Kidney epithelial cell (primary cell): Measurements from ENCODE around the gene PLPPR3. TPM values are rescaled to one million over a fixed set of nuclear protein-coding genes. Genes with fewer than 3 reads are reported as not detected.

ENCODE experiments used
- DNase-seq: peaks from one replicate; pipeline ENCODE4 v3.0.0-alpha.2; 2010; ENCODE audit warnings: low read depth
- H3K27me3 ChIP-seq: 2 replicates; pipeline ENCODE4 v1.6.0; 2011; ENCODE audit warnings: low read length; ENCODE audit not compliant: control insufficient read depth, insufficient read depth
- H3K36me3 ChIP-seq: 2 replicates; pipeline ENCODE4 v1.5.1; 2011; ENCODE audit warnings: low read length; ENCODE audit not compliant: control insufficient read depth, insufficient read depth
- H3K4me3 ChIP-seq: 2 replicates; pipeline ENCODE4 v1.5.1; 2011; ENCODE audit warnings: low read depth, mild to moderate bottlenecking, control low read depth, low read length
- CTCF ChIP-seq: IDR thresholded peaks from 2 replicates; pipeline ENCODE4 v1.5.1; 2011; ENCODE audit warnings: mild to moderate bottlenecking, moderate library complexity, low read length, control low read depth, inconsistent platforms; ENCODE audit not compliant: insufficient read depth, poor library complexity, severe bottlenecking
- total RNA-seq: library from RNA; depleted of rRNA; stranded (reverse); fragments of >200 nt; gene quantifications from 2 replicates; pipeline ENCODE4 v1.2.3, GENCODE V29; 2015

The PLPPR3 gene
- total RNA-seq, 1 donor from 2014 or later: 2.9 TPM

DNA sequence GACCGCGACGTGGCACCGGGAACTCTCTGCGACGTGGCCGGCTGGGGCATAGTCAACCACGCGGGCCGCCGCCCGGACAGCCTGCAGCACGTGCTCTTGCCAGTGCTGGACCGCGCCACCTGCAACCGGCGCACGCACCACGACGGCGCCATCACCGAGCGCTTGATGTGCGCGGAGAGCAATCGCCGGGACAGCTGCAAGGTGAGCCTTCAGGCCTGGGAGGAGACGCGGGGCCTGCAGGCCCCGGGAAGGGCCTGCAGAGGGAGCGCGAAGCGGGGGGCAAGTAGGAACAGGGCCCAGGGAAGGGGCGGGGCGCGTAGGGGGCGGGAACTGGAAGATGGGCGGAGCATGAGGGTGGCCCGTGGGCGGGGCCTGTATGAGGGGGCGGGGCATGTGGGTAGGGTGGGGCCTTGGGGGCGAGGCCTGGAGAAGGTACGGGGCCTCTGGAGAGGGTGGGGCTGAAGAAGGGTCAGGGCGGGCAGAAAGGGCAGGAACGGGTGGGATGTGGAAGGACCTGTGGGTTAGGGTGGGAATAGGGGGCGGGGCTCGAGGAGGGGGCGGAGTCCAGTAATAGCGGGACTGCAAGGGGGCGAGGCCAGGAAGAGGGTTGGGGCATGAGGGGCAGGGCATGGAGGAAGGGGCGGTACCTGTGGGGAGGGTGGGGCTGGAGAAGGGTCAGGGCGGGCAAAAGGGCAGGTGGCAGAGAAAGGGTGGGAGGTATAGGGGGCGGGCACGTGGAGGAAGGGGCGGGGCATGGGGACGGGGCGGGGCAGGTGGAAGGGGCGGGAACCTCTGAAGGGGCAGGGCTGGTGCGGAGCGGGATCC, 40.2 kb upstream of the PLPPR3 start:
- peaks cover 22% of the 10 kb centered on the region for H3K27me3 ChIP-seq
- no peak overlapping the region for H3K4me3 ChIP-seq
- no peak for DNase-seq
- TF ChIP-seq CTCF: peak; percentile 26
- H3K36me3 ChIP-seq: no peaks in the 10 kb centered on the region

- DNase-seq: no peak
- no peak for TF ChIP-seq CTCF
- Histone ChIP-seq H3K36me3 (no peaks in the 10 kb centered on the region), H3K4me3 (no peak overlapping the region), H3K27me3 (peaks cover 22% of the 10 kb centered on the region)
Observed at GRCh38 chr19:861141-861755, 39.5 kb upstream of the PLPPR3 start.

DNA sequence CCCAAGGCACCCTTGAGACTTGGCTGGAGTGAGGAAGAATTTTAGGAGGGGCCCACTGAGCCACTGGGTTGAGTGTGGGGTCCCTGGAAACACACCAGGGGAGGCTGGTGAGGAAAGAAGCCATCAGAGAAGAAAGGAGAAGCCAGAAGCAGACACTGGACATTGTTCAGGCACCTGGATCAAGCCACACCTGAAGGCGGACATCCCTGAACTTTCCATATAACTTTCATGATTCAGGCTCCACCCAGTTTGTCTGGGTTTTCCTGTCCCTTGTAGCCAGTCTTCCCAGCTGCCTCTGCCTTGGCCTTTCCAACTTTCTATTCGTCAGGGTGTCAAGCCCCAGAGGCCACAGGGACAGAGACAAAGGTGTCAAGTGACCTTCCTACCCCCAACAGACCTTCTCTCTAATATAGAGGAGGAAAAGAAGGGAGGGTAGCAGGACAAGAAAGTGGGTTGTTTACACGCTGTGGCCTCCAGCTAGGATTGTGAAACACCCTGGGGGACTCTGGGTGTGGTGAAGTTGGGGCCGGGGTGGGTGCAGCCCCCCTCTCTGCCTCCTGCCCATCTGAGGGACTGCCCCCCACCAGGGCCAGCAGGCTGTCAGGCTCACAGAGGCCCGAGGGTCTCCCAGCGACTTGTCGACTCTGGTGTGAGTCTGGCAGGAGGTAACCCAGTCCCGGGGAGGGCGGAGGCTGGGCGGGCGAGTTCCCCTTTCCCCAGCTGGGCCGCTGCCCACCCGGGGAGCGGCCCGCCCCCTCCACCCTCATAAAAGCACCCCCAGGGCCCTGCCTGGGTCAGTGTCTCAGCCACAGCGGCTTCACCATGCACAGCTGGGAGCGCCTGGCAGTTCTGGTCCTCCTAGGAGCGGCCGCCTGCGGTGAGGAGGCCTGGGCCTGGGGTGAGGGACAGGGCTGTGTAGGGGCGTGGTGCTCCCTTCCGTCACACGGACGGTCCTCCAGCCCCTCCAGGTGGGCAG, 37.4 kb upstream of the PLPPR3 start, which contains the start of gene CFD:
CFD (plus strand) TSS at position 797 of the 976 bp plus-strand sequence; CDS start at position 823, 26 bp downstream.
- H3K36me3 ChIP-seq: no peaks in the 10 kb centered on the region
- no peak for TF ChIP-seq CTCF
- DNase-seq: no peak
- H3K27me3 ChIP-seq: peaks cover 29% of the 10 kb centered on the region
- H3K4me3 ChIP-seq: peak within 1 kb of the TSS; percentile 34

DNA sequence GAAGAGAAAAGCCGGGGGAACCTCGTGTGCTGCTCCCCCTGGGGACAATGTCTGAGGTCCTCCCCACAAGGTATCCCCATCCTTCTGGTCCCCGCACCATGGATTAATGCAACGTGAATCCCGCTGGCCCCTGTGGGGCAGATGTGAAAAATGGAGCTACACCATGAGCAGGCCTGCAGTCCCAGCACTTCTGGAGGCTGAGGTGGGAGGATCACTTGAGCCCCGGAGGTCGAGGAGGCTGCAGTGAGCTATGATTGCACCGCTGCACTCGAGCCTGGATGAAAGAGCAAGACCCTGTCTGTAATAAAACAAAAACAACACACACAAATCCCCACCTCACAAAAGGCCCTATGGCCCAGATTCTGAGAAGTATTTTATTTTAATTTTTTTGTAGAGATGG, 36.5 kb upstream of the PLPPR3 start:
- TF ChIP-seq CTCF: no peak
- no peaks in the 10 kb centered on the region for H3K36me3 ChIP-seq
- no peak for DNase-seq
- peaks cover 31% of the 10 kb centered on the region for H3K27me3 ChIP-seq
- no peak overlapping the region for H3K4me3 ChIP-seq

- Histone ChIP-seq H3K27me3 (peaks cover 38% of the 10 kb centered on the region), H3K36me3 (no peaks in the 10 kb centered on the region)
Observed at GRCh38 chr19:855566-856120, 33.9 kb upstream of the PLPPR3 start.

More at GRCh38 chr19:855566-856120, 33.9 kb upstream of the PLPPR3 start:
- TF ChIP-seq CTCF: no peak
- H3K4me3 ChIP-seq: no peak overlapping the region
- no peak for DNase-seq
